ENCODE results near the gene IFI44.

The IFI44 gene, protein sequence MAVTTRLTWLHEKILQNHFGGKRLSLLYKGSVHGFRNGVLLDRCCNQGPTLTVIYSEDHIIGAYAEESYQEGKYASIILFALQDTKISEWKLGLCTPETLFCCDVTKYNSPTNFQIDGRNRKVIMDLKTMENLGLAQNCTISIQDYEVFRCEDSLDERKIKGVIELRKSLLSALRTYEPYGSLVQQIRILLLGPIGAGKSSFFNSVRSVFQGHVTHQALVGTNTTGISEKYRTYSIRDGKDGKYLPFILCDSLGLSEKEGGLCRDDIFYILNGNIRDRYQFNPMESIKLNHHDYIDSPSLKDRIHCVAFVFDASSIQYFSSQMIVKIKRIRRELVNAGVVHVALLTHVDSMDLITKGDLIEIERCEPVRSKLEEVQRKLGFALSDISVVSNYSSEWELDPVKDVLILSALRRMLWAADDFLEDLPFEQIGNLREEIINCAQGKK

DNA sequence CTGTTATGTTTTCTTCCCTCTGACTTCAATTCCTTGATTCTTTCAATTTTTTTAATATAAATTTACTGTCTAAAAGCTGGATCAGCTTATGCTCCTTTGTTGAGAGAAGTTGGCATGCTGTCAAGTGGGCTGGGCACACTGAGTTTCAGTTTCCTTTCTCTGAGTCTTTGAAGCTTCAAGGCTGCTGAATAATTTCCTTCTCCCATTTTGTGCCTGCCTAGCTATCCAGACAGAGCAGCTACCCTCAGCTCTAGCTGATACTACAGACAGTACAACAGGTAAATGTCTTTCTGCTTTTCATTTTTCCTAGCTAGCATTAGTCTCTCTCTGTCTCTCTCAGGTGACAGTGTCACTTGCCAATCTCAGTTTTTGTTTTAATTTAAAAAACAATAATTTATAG lies at the start of gene IFI44:
Gene IFI44 (plus strand): TSS at position 204 of the 400 bp plus-strand sequence. CDS start 365 bp downstream, outside the sequence.
- peak; percentile 74 for DNase-seq (ENCODE audit: low read depth)

- DNase-seq (ENCODE audit: low read depth) = no peak
These were observed 48.6 kb upstream of the IFI44 start for GRCh38 chr1:78601068-78601467.

DNA sequence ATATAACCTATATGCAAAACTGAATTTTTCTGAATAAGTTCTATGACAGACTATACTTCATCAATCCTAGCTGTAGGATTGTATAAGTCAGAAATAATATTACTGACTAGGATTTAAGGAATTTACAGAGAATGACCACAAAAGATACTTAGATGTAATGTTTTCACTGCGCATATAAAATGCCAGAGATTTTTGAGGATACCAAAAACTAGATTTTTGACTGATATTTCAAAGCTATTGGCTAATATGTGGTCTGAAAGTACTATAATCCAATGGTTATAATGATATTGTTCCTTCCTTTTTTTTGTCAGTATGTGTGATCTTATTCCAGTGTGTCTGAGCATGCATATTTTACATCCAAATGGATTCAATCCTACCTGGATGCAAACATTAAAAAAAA lies 46.4 kb upstream of the IFI44 start:
- no peak for DNase-seq (ENCODE audit: low read depth)

- DNase-seq (ENCODE audit: low read depth) = no peak
These were observed 45.0 kb upstream of the IFI44 start for GRCh38 chr1:78604643-78605042.

GRCh38 chr1:78606274-78606673 lies 43.4 kb upstream of the IFI44 start:
- DNase-seq (ENCODE audit: low read depth) = no peak

GRCh38 chr1:78607334-78607927 lies 42.2 kb upstream of the IFI44 start:
- no peak for DNase-seq (ENCODE audit: low read depth)

- DNase-seq (ENCODE audit: low read depth) = no peak
These were observed 41.7 kb upstream of the IFI44 start for GRCh38 chr1:78607944-78608343.

GRCh38 chr1:78617615-78618026 lies 32.0 kb upstream of the IFI44 start:
- peak; percentile 70 for DNase-seq (ENCODE audit: low read depth)

- DNase-seq (ENCODE audit: low read depth) = no peak
These were observed 30.6 kb upstream of the IFI44 start for GRCh38 chr1:78619032-78619431.

DNA sequence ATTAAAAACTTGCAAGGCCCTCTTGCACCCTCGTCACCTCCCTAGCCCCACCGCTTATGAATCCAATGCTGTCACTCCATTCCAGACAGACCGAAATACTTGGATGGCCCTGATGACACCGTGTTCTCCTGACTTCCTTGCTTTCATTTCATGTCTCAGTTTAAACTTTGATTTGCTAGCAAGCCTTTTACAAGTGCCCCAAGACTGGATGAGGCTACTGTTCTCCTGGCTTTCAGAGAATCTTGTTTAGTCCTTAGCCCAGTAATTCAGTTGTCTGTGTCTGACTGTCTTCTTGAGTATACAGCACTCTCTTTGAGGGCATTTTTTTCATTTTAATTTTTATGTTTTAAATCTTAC lies 30.2 kb upstream of the IFI44 start:
- no peak for DNase-seq (ENCODE audit: low read depth)

GRCh38 chr1:78619803-78620579 lies 29.6 kb upstream of the IFI44 start, which contains the start of gene IFI44L:
TSS of gene IFI44L (plus strand) at chr1:78620448. CDS start at chr1:78627916, 7,468 bp downstream.
- no peak for DNase-seq (ENCODE audit: low read depth)

GRCh38 chr1:78620666-78621065 lies 29.0 kb upstream of the IFI44 start:
- DNase-seq (ENCODE audit: low read depth) = no peak

DNA sequence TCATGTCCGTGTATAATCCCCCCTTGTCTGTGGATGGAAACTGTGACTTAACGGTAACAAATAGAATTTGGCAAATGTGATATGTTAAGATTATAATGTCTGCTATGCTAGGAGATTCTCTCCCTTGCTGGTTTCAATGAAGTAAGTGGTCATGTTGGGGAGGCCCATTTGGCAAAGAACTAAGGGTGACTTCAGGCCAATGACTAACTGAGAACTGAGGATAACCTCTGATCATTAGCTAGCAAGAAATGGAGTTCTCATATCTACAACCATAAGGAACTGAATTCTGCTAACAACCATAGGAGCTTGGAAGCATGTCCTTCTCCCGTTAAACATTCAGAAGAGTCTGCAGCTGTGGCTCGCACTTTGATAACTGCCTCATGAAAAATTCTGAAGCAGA lies 27.1 kb upstream of the IFI44 start:
- DNase-seq (ENCODE audit: low read depth) = no peak

- no peak for DNase-seq (ENCODE audit: low read depth)
These were observed 25.6 kb upstream of the IFI44 start for GRCh38 chr1:78624035-78624434.

- DNase-seq (ENCODE audit: low read depth) = no peak
These were observed 22.3 kb upstream of the IFI44 start for GRCh38 chr1:78627321-78627720.

- DNase-seq (ENCODE audit: low read depth) = no peak
These were observed 19.0 kb upstream of the IFI44 start for GRCh38 chr1:78630600-78630999.

GRCh38 chr1:78633209-78633608 lies 16.4 kb upstream of the IFI44 start:
- DNase-seq (ENCODE audit: low read depth) = no peak

DNA sequence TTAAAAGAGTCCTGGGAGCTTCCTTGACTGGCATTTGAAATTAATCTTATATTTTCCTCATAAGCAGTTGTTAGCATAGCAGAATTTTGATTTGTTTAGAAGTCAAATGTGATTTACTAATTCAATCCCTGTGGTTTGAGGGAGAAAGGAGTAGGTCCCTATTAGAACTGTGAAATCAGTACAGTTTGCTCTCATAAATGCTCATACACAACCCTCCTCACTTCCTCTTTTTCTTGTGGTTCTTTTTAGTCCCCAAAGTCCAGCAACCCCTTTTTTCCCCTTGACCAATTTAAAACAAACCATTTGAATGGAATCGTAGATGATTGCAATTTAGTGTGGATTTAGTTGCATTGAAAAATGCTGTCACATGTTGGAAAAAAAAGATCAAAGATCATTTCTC lies 9.2 kb upstream of the IFI44 start:
- DNase-seq (ENCODE audit: low read depth) = no peak

GRCh38 chr1:78641558-78641957 lies 8.1 kb upstream of the IFI44 start:
- DNase-seq (ENCODE audit: low read depth) = no peak

DNA sequence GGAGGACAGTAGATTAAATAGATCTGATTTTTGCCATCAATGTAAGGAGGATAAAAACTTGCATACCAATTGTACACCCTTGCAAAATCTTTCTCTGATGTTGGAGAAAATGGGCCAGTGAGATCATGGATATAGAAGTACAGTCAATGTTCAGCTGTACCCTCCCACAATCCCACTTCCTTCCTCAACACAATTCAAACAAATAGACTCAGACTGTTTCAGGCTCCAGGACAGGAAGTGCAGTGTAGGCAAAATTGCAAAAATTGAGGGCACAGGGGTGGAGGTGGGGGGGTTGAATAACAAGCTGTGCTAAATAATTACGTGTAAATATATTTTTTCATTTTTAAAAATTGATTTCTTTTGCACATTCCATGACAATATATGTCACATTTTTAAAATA lies 3.9 kb upstream of the IFI44 start:
- no peak for DNase-seq (ENCODE audit: low read depth)

DNA sequence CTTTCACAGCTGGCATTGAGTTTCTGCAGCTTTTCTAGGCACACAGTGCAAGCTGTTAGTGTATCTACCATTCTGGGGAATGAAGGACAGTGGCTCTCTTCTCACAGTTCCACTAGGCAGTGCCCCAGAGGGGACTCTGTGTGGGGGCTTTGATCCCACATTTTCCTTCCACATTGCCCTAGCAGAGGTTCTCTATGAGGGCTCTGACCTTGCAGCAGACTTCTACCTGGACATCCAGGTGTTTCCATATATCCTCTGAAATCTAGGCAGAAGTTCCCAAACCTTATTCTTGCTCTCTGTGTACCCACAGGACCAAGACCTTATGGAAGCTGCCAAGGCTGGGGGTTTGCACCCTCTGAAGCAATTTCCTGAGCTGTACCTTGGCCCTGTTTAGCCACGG lies 2.4 kb upstream of the IFI44 start:
- no peak for DNase-seq (ENCODE audit: low read depth)

DNA sequence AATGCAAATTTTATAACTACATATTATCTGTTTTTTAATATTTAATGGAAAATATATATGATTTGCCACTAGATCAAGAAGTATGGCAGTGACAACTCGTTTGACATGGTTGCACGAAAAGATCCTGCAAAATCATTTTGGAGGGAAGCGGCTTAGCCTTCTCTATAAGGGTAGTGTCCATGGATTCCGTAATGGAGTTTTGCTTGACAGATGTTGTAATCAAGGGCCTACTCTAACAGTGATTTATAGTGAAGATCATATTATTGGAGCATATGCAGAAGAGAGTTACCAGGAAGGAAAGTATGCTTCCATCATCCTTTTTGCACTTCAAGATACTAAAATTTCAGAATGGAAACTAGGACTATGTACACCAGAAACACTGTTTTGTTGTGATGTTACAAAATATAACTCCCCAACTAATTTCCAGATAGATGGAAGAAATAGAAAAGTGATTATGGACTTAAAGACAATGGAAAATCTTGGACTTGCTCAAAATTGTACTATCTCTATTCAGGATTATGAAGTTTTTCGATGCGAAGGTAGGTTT lies 556 bp downstream of the IFI44 start:
- DNase-seq (ENCODE audit: low read depth) = no peak

GRCh38 chr1:78651241-78651640 lies 1.6 kb downstream of the IFI44 start:
- DNase-seq (ENCODE audit: low read depth) = peak; percentile 58
